ENCODE data around the gene SLC49A3.

The SLC49A3 gene

GRCh38 chr4:720111-720860, 31.3 kb upstream of the SLC49A3 start:
- Histone ChIP-seq H3K9me3 (ENCODE audit: insufficient read depth, low read length, severe bottlenecking) (no peaks in the 10 kb centered on the region), H3K4me3 (ENCODE audit: low read depth in 1 of 2, low read length in 2 of 2) (no peak overlapping the region), H3K4me2 (ENCODE audit: insufficient read depth, low read length) (no peak overlapping the region), H3K4me1 (ENCODE audit: insufficient read depth, low read length) (no peaks in the 10 kb centered on the region), H3K79me2 (ENCODE audit: insufficient read depth, low read length) (peaks cover 84% of the 10 kb centered on the region), H2AFZ (ENCODE audit: low read depth, low read length) (no peak overlapping the region), H3K27ac (ENCODE audit: low read length) (no peak overlapping the region), H3K27me3 (ENCODE audit: insufficient read depth, low read length, poor library complexity) (no peaks in the 10 kb centered on the region), H3K36me3 (ENCODE audit: insufficient read depth, low read length) (peaks cover 34% of the 10 kb centered on the region), H4K20me1 (ENCODE audit: insufficient read depth, low read length) (peaks cover 73% of the 10 kb centered on the region), H3K9ac (ENCODE audit: low read depth, low read length) (no peak overlapping the region)
- no peak for ATAC-seq (ENCODE audit: insufficient read depth, low read depth)
- DNase-seq = no peak
- TF ChIP-seq EZH2 (IDR thresholded peaks at IDR 0.05; ENCODE audit: borderline replicate concordance, low read depth, low read length, severe bottlenecking) (no peak), CTCF (IDR thresholded peaks at IDR 0.05; ENCODE audit: borderline replicate concordance, extremely low read depth, low read length, poor library complexity, severe bottlenecking) (no peak)

- Histone ChIP-seq H3K4me3 (ENCODE audit: low read depth in 1 of 2, low read length in 2 of 2) (no peak overlapping the region), H3K79me2 (ENCODE audit: insufficient read depth, low read length) (peaks cover 84% of the 10 kb centered on the region), H3K4me1 (ENCODE audit: insufficient read depth, low read length) (no peaks in the 10 kb centered on the region), H3K27ac (ENCODE audit: low read length) (no peak overlapping the region), H2AFZ (ENCODE audit: low read depth, low read length) (no peak overlapping the region), H3K9ac (ENCODE audit: low read depth, low read length) (no peak overlapping the region), H3K36me3 (ENCODE audit: insufficient read depth, low read length) (peaks cover 46% of the 10 kb centered on the region), H3K27me3 (ENCODE audit: insufficient read depth, low read length, poor library complexity) (no peaks in the 10 kb centered on the region), H3K4me2 (ENCODE audit: insufficient read depth, low read length) (no peak overlapping the region), H3K9me3 (ENCODE audit: insufficient read depth, low read length, severe bottlenecking) (no peaks in the 10 kb centered on the region), H4K20me1 (ENCODE audit: insufficient read depth, low read length) (peaks cover 75% of the 10 kb centered on the region)
- TF ChIP-seq EZH2 (IDR thresholded peaks at IDR 0.05; ENCODE audit: borderline replicate concordance, low read depth, low read length, severe bottlenecking) = no peak
- TF ChIP-seq CTCF (IDR thresholded peaks at IDR 0.05; ENCODE audit: borderline replicate concordance, extremely low read depth, low read length, poor library complexity, severe bottlenecking) = no peak
- ATAC-seq (ENCODE audit: insufficient read depth, low read depth) (no peak), DNase-seq (no peak)
Measured at GRCh38 chr4:718460-718859, 29.5 kb upstream of the SLC49A3 start.

GRCh38 chr4:717601-718320, 28.8 kb upstream of the SLC49A3 start:
- H3K4me1 ChIP-seq (ENCODE audit: insufficient read depth, low read length) = no peaks in the 10 kb centered on the region
- H3K9me3 ChIP-seq (ENCODE audit: insufficient read depth, low read length, severe bottlenecking) = no peaks in the 10 kb centered on the region
- H2AFZ ChIP-seq (ENCODE audit: low read depth, low read length) = no peak overlapping the region
- H3K27ac ChIP-seq (ENCODE audit: low read length) = no peak overlapping the region
- H3K4me2 ChIP-seq (ENCODE audit: insufficient read depth, low read length) = no peak overlapping the region
- no peak; the same call in 2 of the 3 replicates for ATAC-seq (ENCODE audit: insufficient read depth, low read depth)
- no peaks in the 10 kb centered on the region for H3K27me3 ChIP-seq (ENCODE audit: insufficient read depth, low read length, poor library complexity)
- peaks cover 75% of the 10 kb centered on the region for H4K20me1 ChIP-seq (ENCODE audit: insufficient read depth, low read length)
- peaks cover 84% of the 10 kb centered on the region for H3K79me2 ChIP-seq (ENCODE audit: insufficient read depth, low read length)
- no peak overlapping the region for H3K9ac ChIP-seq (ENCODE audit: low read depth, low read length)
- no peak for DNase-seq
- TF ChIP-seq EZH2 (IDR thresholded peaks at IDR 0.05; ENCODE audit: borderline replicate concordance, low read depth, low read length, severe bottlenecking) (no peak), CTCF (IDR thresholded peaks at IDR 0.05; ENCODE audit: borderline replicate concordance, extremely low read depth, low read length, poor library complexity, severe bottlenecking) (no peak)
- H3K36me3 ChIP-seq (ENCODE audit: insufficient read depth, low read length) = peaks cover 44% of the 10 kb centered on the region
- no peak overlapping the region for H3K4me3 ChIP-seq (ENCODE audit: low read depth in 1 of 2, low read length in 2 of 2)
